Calu3 (cell line): ENCODE data around the gene ACOT12. TPM values are rescaled to one million over a fixed set of nuclear protein-coding genes. Genes with fewer than 3 reads are reported as not detected.
"Not testable (repeated sequence)": the region's sequence is repeated elsewhere in the genome, so short reads cannot be mapped to it uniquely, and the experiment has no call there.

Experiments used
- BruUV-seq: library from RNA; stranded (reverse); fragments of 400-500 nt; replicated peaks from 2 replicates; lab custom pipeline; 2021; lab: Mats Ljungman, UMichigan
- CTCF ChIA-PET: fragments of 300-600 bp; sonication (Branson Sonifier 250); formaldehyde crosslinking; loops from one replicate; lab custom pipeline; 2022; ENCODE audit warnings: antibody characterized with exemption; lab: Charles Lee
- DNase-seq: peaks from one replicate; pipeline ENCODE4 v3.0.0; 2022
- H3K27ac Mint-ChIP-seq: one replicate; pipeline ENCODE4 v1.8.0; 2022; ENCODE audit warnings: mixed read lengths; ENCODE audit not compliant: unreplicated experiment
- H3K27me3 Mint-ChIP-seq: one replicate; pipeline ENCODE4 v1.8.0; 2022; ENCODE audit warnings: mixed read lengths; ENCODE audit not compliant: unreplicated experiment
- H3K36me3 Mint-ChIP-seq: one replicate; pipeline ENCODE4 v1.8.0; 2022; ENCODE audit warnings: mild to moderate bottlenecking, moderate library complexity, mixed read lengths; ENCODE audit not compliant: insufficient read depth, unreplicated experiment
- H3K4me1 Mint-ChIP-seq: one replicate; pipeline ENCODE4 v1.8.0; 2022; ENCODE audit warnings: mild to moderate bottlenecking, low read depth, mixed read lengths; ENCODE audit not compliant: unreplicated experiment
- H3K4me3 Mint-ChIP-seq: one replicate; pipeline ENCODE4 v1.8.0; 2022; ENCODE audit warnings: mild to moderate bottlenecking, low read depth, moderate library complexity, mixed read lengths; ENCODE audit not compliant: unreplicated experiment
- H3K9me3 Mint-ChIP-seq: one replicate; pipeline ENCODE4 v1.8.0; 2022; ENCODE audit warnings: low read depth, mixed read lengths; ENCODE audit not compliant: unreplicated experiment
- intact Hi-C: fragments of 100-400 bp; cut with micrococcal nuclease; formaldehyde crosslinking; loops from one replicate; pipeline ENCODE4 v1.10.0; 2022; ENCODE audit not compliant: unreplicated experiment
- total RNA-seq: library from RNA; stranded (reverse); gene quantifications from 2 replicates; pipeline ENCODE4 v1.2.3, GENCODE V29; 2022
- TF ChIP-seq, protein P1 (sequence below): fragments of 200-600 bp; IDR thresholded peaks from one replicate; pipeline ENCODE4 v1.8.0; 2022; ENCODE audit warnings: antibody characterized with exemption; ENCODE audit not compliant: unreplicated experiment

Gene ACOT12
- total RNA-seq, 1 experiment from 2014 or later: 0.87 TPM

DNA sequence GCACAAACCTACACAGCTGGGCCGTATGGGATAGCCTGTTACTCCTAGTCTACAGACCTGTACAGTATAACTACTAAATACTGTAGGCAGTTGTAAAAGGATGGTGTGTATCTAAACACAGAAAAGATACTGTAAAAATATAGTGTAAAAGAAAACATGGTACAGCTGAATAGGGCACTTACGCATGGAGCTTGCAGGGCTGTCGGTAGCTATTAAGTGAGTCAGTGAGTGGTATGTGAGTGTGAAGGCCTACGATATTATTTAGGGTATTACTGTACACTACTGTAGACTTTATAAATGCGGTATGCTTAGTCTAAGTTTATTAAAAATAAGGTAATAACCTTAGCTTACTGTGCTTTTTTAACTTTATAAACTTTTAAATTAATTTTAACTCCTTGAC, 91.3 kb downstream of the ACOT12 start:
- Mint-ChIP-seq H3K4me3 (peak overlapping the region; percentile 87), H3K27me3 (no peaks in the 10 kb centered on the region), H3K9me3 (no peaks in the 10 kb centered on the region), H3K36me3 (peaks cover 48% of the 10 kb centered on the region), H3K4me1 (peaks cover 49% of the 10 kb centered on the region), H3K27ac (peak overlapping the region; percentile 90)
- no TSS peak for BruUV-seq
- intact Hi-C loops: loop anchor here (5.0 to 10.0 kb wide), 3 partner anchors 92 to 618 kb away; partner anchors contain the start of gene ACOT12
- CTCF ChIA-PET: interaction anchor here (0.9 to 1.7 kb wide), 4 partner anchors 30 to 863 kb away, joined by 3 to 9 read pairs (median 4); no protein-coding TSS in a partner anchor
- TF ChIP-seq, protein P1, sequence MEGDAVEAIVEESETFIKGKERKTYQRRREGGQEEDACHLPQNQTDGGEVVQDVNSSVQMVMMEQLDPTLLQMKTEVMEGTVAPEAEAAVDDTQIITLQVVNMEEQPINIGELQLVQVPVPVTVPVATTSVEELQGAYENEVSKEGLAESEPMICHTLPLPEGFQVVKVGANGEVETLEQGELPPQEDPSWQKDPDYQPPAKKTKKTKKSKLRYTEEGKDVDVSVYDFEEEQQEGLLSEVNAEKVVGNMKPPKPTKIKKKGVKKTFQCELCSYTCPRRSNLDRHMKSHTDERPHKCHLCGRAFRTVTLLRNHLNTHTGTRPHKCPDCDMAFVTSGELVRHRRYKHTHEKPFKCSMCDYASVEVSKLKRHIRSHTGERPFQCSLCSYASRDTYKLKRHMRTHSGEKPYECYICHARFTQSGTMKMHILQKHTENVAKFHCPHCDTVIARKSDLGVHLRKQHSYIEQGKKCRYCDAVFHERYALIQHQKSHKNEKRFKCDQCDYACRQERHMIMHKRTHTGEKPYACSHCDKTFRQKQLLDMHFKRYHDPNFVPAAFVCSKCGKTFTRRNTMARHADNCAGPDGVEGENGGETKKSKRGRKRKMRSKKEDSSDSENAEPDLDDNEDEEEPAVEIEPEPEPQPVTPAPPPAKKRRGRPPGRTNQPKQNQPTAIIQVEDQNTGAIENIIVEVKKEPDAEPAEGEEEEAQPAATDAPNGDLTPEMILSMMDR: no peak
- no peak for DNase-seq

GRCh38 chr5:81301271-81302015, 92.5 kb downstream of the ACOT12 start, which contains the start of gene ZCCHC9:
Gene ZCCHC9 (plus strand): TSS chr5:81301587. CDS start chr5:81304758, 3,171 bp downstream.
- Mint-ChIP-seq H3K27me3 (no peaks in the 10 kb centered on the region), H3K4me1 (peaks cover 56% of the 10 kb centered on the region), H3K27ac (peak within 1 kb of the TSS; percentile 90), H3K4me3 (peak within 1 kb of the TSS; percentile 87), H3K36me3 (peaks cover 48% of the 10 kb centered on the region), H3K9me3 (no peaks in the 10 kb centered on the region)
- intact Hi-C loops: loop anchor here (1.0 to 10.0 kb wide), 5 partner anchors 33 to 865 kb away; partner anchors contain the start of gene ACOT12
- peak; percentile 92 for DNase-seq
- no TSS peak for BruUV-seq
- CTCF ChIA-PET: interaction anchor here (0.6 to 1.7 kb wide), 9 partner anchors 10 to 864 kb away, joined by 3 to 9 read pairs (median 3); partner anchors contain the start of gene ACOT12
- TF ChIP-seq, protein P1: no peak

GRCh38 chr5:81300921-81301270, 93.0 kb downstream of the ACOT12 start:
- DNase-seq: no peak
- no peaks in the 10 kb centered on the region for H3K9me3 Mint-ChIP-seq
- intact Hi-C loops: loop anchor here (1.0 to 10.0 kb wide), 5 partner anchors 32 to 865 kb away; partner anchors contain the start of gene ACOT12
- TSS peak; percentile 78 for BruUV-seq
- H3K36me3 Mint-ChIP-seq: peaks cover 48% of the 10 kb centered on the region
- H3K4me1 Mint-ChIP-seq: peaks cover 56% of the 10 kb centered on the region
- peak overlapping the region; percentile 87 for H3K4me3 Mint-ChIP-seq
- TF ChIP-seq, protein P1: no peak
- peak overlapping the region; percentile 90 for H3K27ac Mint-ChIP-seq
- H3K27me3 Mint-ChIP-seq: no peaks in the 10 kb centered on the region
- CTCF ChIA-PET: interaction anchor here (0.7 to 1.6 kb wide), 2 partner anchors 83 to 864 kb away, joined by 3 to 9 read pairs; no protein-coding TSS in a partner anchor

- Mint-ChIP-seq H3K36me3 (peaks cover 46% of the 10 kb centered on the region), H3K27ac (no peak overlapping the region), H3K4me3 (no peak overlapping the region), H3K4me1 (peaks cover 35% of the 10 kb centered on the region), H3K9me3 (peaks cover 6% of the 10 kb centered on the region), H3K27me3 (no peaks in the 10 kb centered on the region)
- TF ChIP-seq, protein P1: no peak
- DNase-seq: no peak
- CTCF ChIA-PET: interaction anchor here (0.6 kb wide), 1 partner anchor 403 kb away, joined by 4 read pairs; no protein-coding TSS in a partner anchor
- intact Hi-C loops: loop anchor here (5.0 to 10.0 kb wide), 2 partner anchors 53 to 85 kb away; no protein-coding TSS in a partner anchor
- no TSS peak for BruUV-seq
These were observed 96.4 kb downstream of the ACOT12 start for GRCh38 chr5:81297531-81297930.

GRCh38 chr5:81294021-81294420, 99.9 kb downstream of the ACOT12 start:
- CTCF ChIA-PET, H3K27me3 Mint-ChIP-seq, DNase-seq, H3K27ac Mint-ChIP-seq, BruUV-seq, H3K4me3 Mint-ChIP-seq: not testable (repeated sequence)
- H3K4me1 Mint-ChIP-seq: peaks cover 18% of the 10 kb centered on the region
- H3K9me3 Mint-ChIP-seq: peaks cover 16% of the 10 kb centered on the region
- H3K36me3 Mint-ChIP-seq: peaks cover 15% of the 10 kb centered on the region
- intact Hi-C loops: loop anchor here (10.0 kb wide), 1 partner anchor 49 kb away; no protein-coding TSS in a partner anchor
